HepG2 (cell line): ENCODE results near the gene COMT. TPM values are rescaled to one million over a fixed set of nuclear protein-coding genes. Genes with fewer than 3 reads are reported as not detected.

Experiments
- ATAC-seq: fragments of 200-7000 bp; cut with Tn5 transposase; 3 replicates; pipeline ENCODE4 v1.9.1; 2020; ENCODE audit warnings: mild to moderate bottlenecking, moderate library complexity
- BruUV-seq: library from RNA; stranded (reverse); fragments of 400-500 nt; replicated peaks from 2 replicates; lab custom pipeline; 2021; lab: Mats Ljungman, UMichigan
- CTCF ChIA-PET: fragments of 300-600 bp; formaldehyde crosslinking; extraction: SDS; loops from one replicate; lab custom pipeline; 2021; ENCODE audit warnings: low total read pairs, inconsistent platforms, low intra/inter-chr PET ratio; lab: Yijun Ruan, JAX
- POLR2A ChIA-PET: fragments of 350-600 bp; sonication (Branson Sonifier 250); formaldehyde crosslinking; loops from one replicate; lab custom pipeline; 2020; ENCODE audit warnings: antibody characterized with exemption, inconsistent platforms; lab: Yijun Ruan, JAX
- DNase-seq: peaks from one replicate; pipeline ENCODE4 v3.0.0-alpha.2; 2015; ENCODE audit warnings: low spot score
- FAIRE-seq: peaks from 3 replicates; lab custom pipeline; 2011; peaks lifted over from hg19 to GRCh38; lab: Jason Lieb, UNC
- H2AFZ ChIP-seq: one replicate; pipeline ENCODE4 v1.6.1; 2011; ENCODE audit warnings: low read length, inconsistent platforms
- H3K27ac ChIP-seq: fragments of 300-600 bp; 3 replicates; pipeline ENCODE4 v1.8.0; 2011; ENCODE audit warnings: mixed run types, mild to moderate bottlenecking, mixed read lengths, low read length, inconsistent platforms; ENCODE audit not compliant: insufficient read depth; ENCODE audit errors: extremely low read length
- H3K27me3 ChIP-seq, 2 experiments: fragments of 200-600 bp in 1 of 2; 2 replicates in 1 of 2; 3 replicates in 1 of 2; pipeline versions ENCODE4 v1.6.0 to v1.8.0; 2011; ENCODE audit warnings: low read length in 2 of 2, mild to moderate bottlenecking in 2 of 2, moderate library complexity in 2 of 2, inconsistent platforms in 1 of 2; ENCODE audit not compliant: insufficient read depth in 2 of 2, control insufficient read depth in 1 of 2
- H3K36me3 ChIP-seq, 2 experiments: fragments of 200-600 bp in 1 of 2; replicated peaks in 1 of 2; 2 replicates in 1 of 2; 3 replicates in 1 of 2; pipeline versions ENCODE4 v1.5.1 to v1.8.0; 2011; ENCODE audit warnings: low read length in 2 of 2, inconsistent platforms in 1 of 2; ENCODE audit not compliant: insufficient read depth in 2 of 2, control insufficient read depth in 1 of 2
- H3K4me1 ChIP-seq: 2 replicates; pipeline ENCODE4 v1.5.1; 2012; ENCODE audit warnings: low read length, inconsistent platforms; ENCODE audit not compliant: insufficient read depth
- H3K4me2 ChIP-seq: 2 replicates; pipeline ENCODE4 v1.6.0; 2011; ENCODE audit warnings: low read depth, low read length, inconsistent platforms
- H3K4me3 ChIP-seq, 3 experiments: fragments of 200-600 bp in 1 of 3; sonication (generic), shearing (Covaris generic) in 1 of 3; replicated peaks in 1 of 3; 2 replicates each; pipeline ENCODE4 v1.5.1; 2011 to 2016; ENCODE audit warnings: low read length in 3 of 3, inconsistent platforms in 2 of 3, low read depth in 2 of 3, mild to moderate bottlenecking in 2 of 3, control low read depth in 1 of 3, mixed read lengths in 1 of 3; ENCODE audit not compliant: insufficient read depth in 1 of 3
- H3K79me2 ChIP-seq: one replicate; pipeline ENCODE4 v1.6.1; 2011; ENCODE audit warnings: low read length, inconsistent platforms; ENCODE audit not compliant: insufficient read depth
- H3K9ac ChIP-seq: 2 replicates; pipeline ENCODE4 v1.6.0; 2011; ENCODE audit warnings: mild to moderate bottlenecking, low read depth, low read length, inconsistent platforms; ENCODE audit not compliant: insufficient read depth
- H3K9me3 ChIP-seq: 2 replicates; pipeline ENCODE4 v1.5.1; 2012; ENCODE audit warnings: mild to moderate bottlenecking, low read length
- H4K20me1 ChIP-seq: 2 replicates; pipeline ENCODE4 v1.6.0; 2011; ENCODE audit warnings: inconsistent platforms, mild to moderate bottlenecking, low read length, moderate library complexity; ENCODE audit not compliant: insufficient read depth
- EHMT2 ChIP-seq: fragments of 200-600 bp; sonication (generic); IDR thresholded peaks from 2 replicates; pipeline ENCODE4 v1.7.0; 2017; ENCODE audit warnings: antibody characterized with exemption, low read depth, low read length, borderline replicate concordance
- FOXK1 ChIP-seq: sonication (generic); formaldehyde crosslinking; IDR thresholded peaks from 2 replicates; pipeline ENCODE4 v1.4.0; 2020; ENCODE audit warnings: low read depth, missing genetic modification reagents, borderline replicate concordance
- MIXL1 ChIP-seq: IDR thresholded peaks from 2 replicates; pipeline ENCODE4 v1.6.1; 2016
- ONECUT2 ChIP-seq: sonication (generic); formaldehyde crosslinking; IDR thresholded peaks from 2 replicates; pipeline ENCODE4 v1.4.0; 2020; ENCODE audit warnings: missing genetic modification reagents
- PLRG1 ChIP-seq: fragments of 450-650 bp; conservative IDR thresholded peaks from 2 replicates; pipeline ENCODE4 v1.6.1; 2016
- SP2 ChIP-seq: sonication (generic); formaldehyde crosslinking; IDR thresholded peaks from 2 replicates; pipeline ENCODE4 v1.5.1; 2020; ENCODE audit warnings: mild to moderate bottlenecking, missing genetic modification reagents
- SP5 ChIP-seq: IDR thresholded peaks from 2 replicates; pipeline ENCODE4 v1.6.1; 2016; ENCODE audit warnings: low read depth, borderline replicate concordance
- TRIM24 ChIP-seq: sonication (generic); formaldehyde crosslinking; IDR thresholded peaks from 2 replicates; pipeline ENCODE4 v1.8.0; 2022; ENCODE audit warnings: mild to moderate bottlenecking, missing genetic modification reagents
- ZNF275 ChIP-seq: sonication (generic); formaldehyde crosslinking; IDR thresholded peaks from 2 replicates; pipeline ENCODE4 v1.8.0; 2022; ENCODE audit warnings: missing genetic modification reagents, mild to moderate bottlenecking, inconsistent platforms, borderline replicate concordance
- ZNF296 ChIP-seq: sonication (generic); formaldehyde crosslinking; conservative IDR thresholded peaks from 2 replicates; pipeline ENCODE4 v1.5.0; 2020; ENCODE audit warnings: mild to moderate bottlenecking, missing genetic modification reagents
- ZNF572 ChIP-seq: sonication (generic); formaldehyde crosslinking; IDR thresholded peaks from 2 replicates; pipeline ENCODE4 v1.5.1; 2020; ENCODE audit warnings: mild to moderate bottlenecking, missing genetic modification reagents
- WGBS: methylation state at CpG from one replicate; pipeline ENCODE4 v1.1.6; 2017; ENCODE audit warnings: low lambda C conversion rate; 5-methylcytosine and 5-hydroxymethylcytosine counted together
- in situ Hi-C: cut with HindIII; loops from 2 replicates; pipeline ENCODE4 v1.10.0; 2017; ENCODE audit warnings: low pct_unique_long_range_greater_than_20kb; ENCODE audit not compliant: extremely low pct_ligation_motif_present
- intact Hi-C: fragments of 100-400 bp; cut with micrococcal nuclease; formaldehyde crosslinking; loops from one replicate; pipeline ENCODE4 v1.10.0; 2022; ENCODE audit not compliant: unreplicated experiment
- polyA plus RNA-seq, 8 experiments: library from polyadenylated mRNA; depleted of rRNA in 3 of 8; stranded (reverse) in 7 of 8; unstranded in 1 of 8; fragments of >200 nt; fragmentation: Illumina TruSeq in 4 of 8; extraction: Trizol in 4 of 8; gene quantifications; 2 replicates each; pipeline versions ENCODE4 v1.2.1 to v1.2.3, GENCODE V29; 2011 to 2016; ENCODE audit warnings: low read depth in 4 of 8, missing spikeins in 1 of 8, mixed read lengths in 1 of 8; ENCODE audit not compliant: insufficient read depth in 1 of 8
- total RNA-seq, 5 experiments: library from RNA; depleted of rRNA; stranded (reverse); fragments of >200 nt; fragmentation: Illumina TruSeq; extraction: Trizol; gene quantifications; 2 replicates each; pipeline ENCODE4 v1.2.3, GENCODE V29; 2016; ENCODE audit warnings: low read depth in 1 of 5
- TF ChIP-seq, protein P1 (sequence below): sonication (generic); formaldehyde crosslinking; IDR thresholded peaks from 2 replicates; pipeline ENCODE4 v1.8.0; 2022; ENCODE audit warnings: missing genetic modification reagents, low read depth, mild to moderate bottlenecking, borderline replicate concordance
- TF ChIP-seq, protein P2 (sequence below): sonication (generic); formaldehyde crosslinking; IDR thresholded peaks from 2 replicates; pipeline ENCODE4 v1.4.0; 2020; ENCODE audit warnings: missing genetic modification reagents
- TF ChIP-seq, protein P3 (sequence below): sonication (generic); formaldehyde crosslinking; IDR thresholded peaks from 2 replicates; pipeline ENCODE4 v1.5.0; 2020; ENCODE audit warnings: missing genetic modification reagents
- TF ChIP-seq, protein P4 (sequence below): sonication (generic); formaldehyde crosslinking; IDR thresholded peaks from 2 replicates; pipeline ENCODE4 v1.5.0; 2020; ENCODE audit warnings: mild to moderate bottlenecking, missing genetic modification reagents, borderline replicate concordance
- TF ChIP-seq, protein P5 (sequence below): sonication (generic); formaldehyde crosslinking; IDR thresholded peaks from 2 replicates; pipeline ENCODE4 v1.4.0; 2020; ENCODE audit warnings: missing genetic modification reagents

COMT gene
- total and polyA plus RNA-seq, 2 of the 13 experiments (the other 11 are each of a cell fraction or from before 2014, with no cell fraction given) = 156 to 162 TPM

- in situ Hi-C loops (no loop called here), intact Hi-C loops (no loop called here)
- BruUV-seq = no TSS peak
- DNase-seq (no peak), FAIRE-seq (no peak), ATAC-seq (no peak)
- no peaks in the 10 kb centered on the region for H3K9me3 ChIP-seq
- no peak overlapping the region for H3K4me2 ChIP-seq
- TF ChIP-seq, protein P1, sequence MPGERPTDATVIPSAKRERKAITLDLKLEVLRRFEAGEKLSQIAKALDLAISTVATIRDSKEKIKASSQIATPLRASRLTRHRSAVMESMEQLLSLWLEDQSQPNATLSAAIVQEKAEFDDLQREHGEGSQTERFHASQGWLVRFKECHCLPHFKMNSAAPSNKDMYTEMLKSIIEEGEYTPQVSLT (CRISPR knock-in tag) = no peak
- TF ChIP-seq, protein P2, sequence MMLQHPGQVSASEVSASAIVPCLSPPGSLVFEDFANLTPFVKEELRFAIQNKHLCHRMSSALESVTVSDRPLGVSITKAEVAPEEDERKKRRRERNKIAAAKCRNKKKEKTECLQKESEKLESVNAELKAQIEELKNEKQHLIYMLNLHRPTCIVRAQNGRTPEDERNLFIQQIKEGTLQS = no peak
- no peak for TF ChIP-seq PLRG1
- TF ChIP-seq, protein P3, sequence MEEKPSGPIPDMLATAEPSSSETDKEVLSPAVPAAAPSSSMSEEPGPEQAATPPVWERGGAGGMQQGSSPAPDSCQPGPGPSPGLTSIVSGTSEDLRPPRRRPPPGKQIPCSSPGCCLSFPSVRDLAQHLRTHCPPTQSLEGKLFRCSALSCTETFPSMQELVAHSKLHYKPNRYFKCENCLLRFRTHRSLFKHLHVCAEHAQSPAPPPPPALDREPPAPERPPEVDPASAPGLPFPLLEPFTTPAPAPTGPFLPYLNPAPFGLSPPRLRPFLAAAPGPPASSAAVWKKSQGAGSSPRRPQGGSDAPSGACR (CRISPR knock-in tag) = no peak
- no peak for TF ChIP-seq MIXL1
- no peak for TF ChIP-seq SP2
- TF ChIP-seq, protein P4, sequence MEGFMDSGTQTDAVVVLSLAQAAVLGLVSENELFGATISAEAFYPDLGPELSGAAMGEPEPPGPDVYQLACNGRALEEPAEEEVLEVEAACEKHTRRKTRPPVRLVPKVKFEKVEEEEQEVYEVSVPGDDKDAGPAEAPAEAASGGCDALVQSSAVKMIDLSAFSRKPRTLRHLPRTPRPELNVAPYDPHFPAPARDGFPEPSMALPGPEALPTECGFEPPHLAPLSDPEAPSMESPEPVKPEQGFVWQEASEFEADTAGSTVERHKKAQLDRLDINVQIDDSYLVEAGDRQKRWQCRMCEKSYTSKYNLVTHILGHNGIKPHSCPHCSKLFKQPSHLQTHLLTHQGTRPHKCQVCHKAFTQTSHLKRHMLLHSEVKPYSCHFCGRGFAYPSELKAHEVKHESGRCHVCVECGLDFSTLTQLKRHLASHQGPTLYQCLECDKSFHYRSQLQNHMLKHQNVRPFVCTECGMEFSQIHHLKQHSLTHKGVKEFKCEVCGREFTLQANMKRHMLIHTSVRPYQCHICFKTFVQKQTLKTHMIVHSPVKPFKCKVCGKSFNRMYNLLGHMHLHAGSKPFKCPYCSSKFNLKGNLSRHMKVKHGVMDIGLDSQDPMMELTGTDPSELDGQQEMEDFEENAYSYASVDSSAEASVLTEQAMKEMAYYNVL = no peak
- no peak for TF ChIP-seq ZNF296 (CRISPR knock-in tag)
- no peak for TF ChIP-seq TRIM24 (CRISPR knock-in tag)
- TF ChIP-seq ONECUT2 (CRISPR knock-in tag) = no peak
- TF ChIP-seq EHMT2 = no peak
- TF ChIP-seq SP5 = no peak
- TF ChIP-seq, protein P5, sequence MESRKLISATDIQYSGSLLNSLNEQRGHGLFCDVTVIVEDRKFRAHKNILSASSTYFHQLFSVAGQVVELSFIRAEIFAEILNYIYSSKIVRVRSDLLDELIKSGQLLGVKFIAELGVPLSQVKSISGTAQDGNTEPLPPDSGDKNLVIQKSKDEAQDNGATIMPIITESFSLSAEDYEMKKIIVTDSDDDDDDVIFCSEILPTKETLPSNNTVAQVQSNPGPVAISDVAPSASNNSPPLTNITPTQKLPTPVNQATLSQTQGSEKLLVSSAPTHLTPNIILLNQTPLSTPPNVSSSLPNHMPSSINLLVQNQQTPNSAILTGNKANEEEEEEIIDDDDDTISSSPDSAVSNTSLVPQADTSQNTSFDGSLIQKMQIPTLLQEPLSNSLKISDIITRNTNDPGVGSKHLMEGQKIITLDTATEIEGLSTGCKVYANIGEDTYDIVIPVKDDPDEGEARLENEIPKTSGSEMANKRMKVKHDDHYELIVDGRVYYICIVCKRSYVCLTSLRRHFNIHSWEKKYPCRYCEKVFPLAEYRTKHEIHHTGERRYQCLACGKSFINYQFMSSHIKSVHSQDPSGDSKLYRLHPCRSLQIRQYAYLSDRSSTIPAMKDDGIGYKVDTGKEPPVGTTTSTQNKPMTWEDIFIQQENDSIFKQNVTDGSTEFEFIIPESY (CRISPR knock-in tag) = no peak
- TF ChIP-seq ZNF572 (CRISPR knock-in tag) = no peak
- TF ChIP-seq ZNF275 = no peak
- no peak for TF ChIP-seq FOXK1
- WGBS = 83% methylated on average over 7 of the region's 52 CpGs
- no peaks in the 10 kb centered on the region for H3K27me3 ChIP-seq
- peaks cover 1 to 13% of the 10 kb centered on the region in 2 experiments; a peak in 2 of 5 replicates for H3K36me3 ChIP-seq
- H3K4me1 ChIP-seq = no peaks in the 10 kb centered on the region; the same call in 1 of the 2 replicates
- POLR2A ChIA-PET = no interaction called here
- H3K79me2 ChIP-seq = no peaks in the 10 kb centered on the region
- no peak overlapping the region for H3K27ac ChIP-seq
- H4K20me1 ChIP-seq = no peaks in the 10 kb centered on the region
- no peak overlapping the region for H3K9ac ChIP-seq
- H2AFZ ChIP-seq = no peak overlapping the region
- H3K4me3 ChIP-seq = no peak overlapping the region
- CTCF ChIA-PET = no interaction called here
Measured at GRCh38 chr22:19979712-19980493, 38.3 kb downstream of the COMT start.
